Fibroblast of peridontal ligament (primary cell): ENCODE results near the gene MTM1.

Experiments used
- DNase-seq: peaks from one replicate; pipeline ENCODE4 v3.0.0-alpha.2; 2010; ENCODE audit errors: extremely low read depth

MTM1 gene

DNA sequence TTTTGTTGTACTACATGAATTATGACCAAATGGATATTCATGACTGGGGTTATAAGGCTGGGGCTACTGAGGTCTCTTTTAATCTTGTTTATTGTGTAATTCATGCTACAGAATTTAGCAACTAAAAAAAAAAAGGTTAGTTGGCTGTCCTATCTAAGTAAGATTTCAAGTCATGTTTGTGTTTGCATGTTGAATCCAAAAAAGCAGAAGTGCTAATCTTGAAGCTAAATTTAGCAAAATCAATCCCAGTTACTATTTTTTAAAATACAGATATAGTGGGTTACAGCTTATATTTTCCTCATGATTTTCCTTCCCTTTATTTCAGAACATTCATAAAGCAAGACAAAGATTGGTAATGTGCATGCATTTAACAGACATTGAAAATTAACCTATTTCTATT is 144.2 kb downstream of the MTM1 start:
- no peak for DNase-seq

DNA sequence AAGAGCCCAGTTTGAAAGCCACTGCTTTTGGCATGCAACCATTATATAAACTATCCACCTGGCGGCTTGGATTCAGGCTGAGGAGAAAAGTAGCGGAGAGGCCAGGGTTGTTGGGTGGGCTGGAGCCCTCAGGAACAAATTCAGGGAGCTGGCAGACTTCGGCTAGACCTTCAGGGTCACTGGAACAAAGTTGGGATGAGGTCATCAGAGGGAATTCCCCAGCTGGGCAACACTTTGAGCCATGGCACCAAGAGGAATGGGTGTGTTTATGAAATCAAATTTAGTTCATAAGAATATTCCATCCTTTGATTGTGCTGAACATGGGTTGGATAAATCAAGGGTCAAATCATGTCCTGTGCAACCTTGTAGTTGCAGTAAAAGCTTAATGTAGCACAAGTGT is 146.8 kb downstream of the MTM1 start:
- DNase-seq, result no peak

DNA sequence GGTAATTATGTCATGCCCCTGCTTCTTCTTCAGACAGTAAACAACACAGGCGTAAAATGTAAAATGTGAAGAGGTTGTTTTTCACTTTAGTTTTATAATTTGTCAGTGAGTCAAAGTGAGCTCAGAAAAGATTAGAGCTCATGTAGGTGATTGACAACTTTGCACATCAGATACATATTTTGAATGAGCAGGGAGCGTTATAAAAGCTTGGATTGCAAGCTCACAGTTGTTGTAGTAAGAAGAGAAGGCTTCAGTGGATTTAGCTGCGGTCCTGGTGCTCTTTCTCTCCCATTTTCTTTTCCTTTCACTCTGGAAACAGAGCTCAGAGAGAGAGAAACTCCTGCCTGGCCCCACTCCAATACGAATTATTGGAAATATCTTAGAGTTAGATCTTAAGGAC is 151.2 kb downstream of the MTM1 start:
- no peak for DNase-seq
